Neural crest cell (in vitro differentiated cells): Measurements from ENCODE around the gene MMP25. TPM values are rescaled to one million over a fixed set of nuclear protein-coding genes. Genes with fewer than 3 reads are reported as not detected.
"Not testable (repeated sequence)": the region's sequence is repeated elsewhere in the genome, so short reads cannot be mapped to it uniquely, and the experiment has no call there.

Experiments
- DNase-seq: peaks from one replicate; pipeline ENCODE4 v3.0.0; 2021; ENCODE audit warnings: low read depth, mixed read lengths, low spot score
- H3K27ac Mint-ChIP-seq: one replicate; pipeline ENCODE4 v1.8.0; 2021; ENCODE audit warnings: mild to moderate bottlenecking, mixed read lengths; ENCODE audit not compliant: unreplicated experiment
- H3K27me3 Mint-ChIP-seq: 2 replicates; pipeline ENCODE4 v1.8.0; 2021; ENCODE audit warnings: low read depth, mild to moderate bottlenecking, mixed read lengths
- H3K36me3 Mint-ChIP-seq: 2 replicates; pipeline ENCODE4 v1.8.0; 2021; ENCODE audit warnings: low read depth, mild to moderate bottlenecking, mixed read lengths
- H3K4me1 Mint-ChIP-seq: 2 replicates; pipeline ENCODE4 v1.8.0; 2021; ENCODE audit warnings: mixed read lengths
- H3K4me3 Mint-ChIP-seq: one replicate; pipeline ENCODE4 v1.8.0; 2021; ENCODE audit warnings: mild to moderate bottlenecking, mixed read lengths
- H3K9me3 Mint-ChIP-seq: 2 replicates; pipeline ENCODE4 v1.8.0; 2021; ENCODE audit warnings: mixed read lengths
- total RNA-seq: library from RNA; stranded (reverse); gene quantifications from 2 replicates; pipeline ENCODE4 v1.2.1, GENCODE V29; 2021
- TF ChIP-seq, protein P1 (sequence below): fragments of 200-600 bp; sonication (generic); conservative IDR thresholded peaks from 2 replicates; pipeline ENCODE4 v1.5.0; 2021; ENCODE audit warnings: antibody characterized with exemption, mild to moderate bottlenecking

MMP25 gene
- total RNA-seq, 1 donor from 2014 or later = 0.96 TPM

DNA sequence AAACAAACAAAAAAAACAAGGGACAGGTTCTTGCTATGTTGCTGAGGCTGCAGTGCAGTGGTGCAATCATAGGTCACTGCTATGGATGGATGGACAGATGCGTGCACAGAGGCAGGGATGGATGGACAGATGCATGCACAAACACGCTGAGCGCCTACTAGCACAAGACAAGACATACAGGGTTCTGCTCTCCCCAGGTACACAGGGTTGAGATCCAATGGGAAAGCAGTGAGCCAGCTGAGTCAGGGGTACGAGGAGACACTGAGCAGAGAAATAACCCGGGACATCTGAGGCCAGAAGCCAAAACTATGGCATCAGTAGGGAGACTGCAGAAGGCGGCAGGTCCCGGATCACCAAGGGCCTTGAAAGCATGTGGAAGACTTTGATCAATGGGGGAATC is 25.3 kb downstream of the MMP25 start:
- no peak overlapping the region for H3K4me3 Mint-ChIP-seq
- no peaks in the 10 kb centered on the region for H3K36me3 Mint-ChIP-seq
- H3K4me1 Mint-ChIP-seq = no peaks in the 10 kb centered on the region
- TF ChIP-seq, protein P1, sequence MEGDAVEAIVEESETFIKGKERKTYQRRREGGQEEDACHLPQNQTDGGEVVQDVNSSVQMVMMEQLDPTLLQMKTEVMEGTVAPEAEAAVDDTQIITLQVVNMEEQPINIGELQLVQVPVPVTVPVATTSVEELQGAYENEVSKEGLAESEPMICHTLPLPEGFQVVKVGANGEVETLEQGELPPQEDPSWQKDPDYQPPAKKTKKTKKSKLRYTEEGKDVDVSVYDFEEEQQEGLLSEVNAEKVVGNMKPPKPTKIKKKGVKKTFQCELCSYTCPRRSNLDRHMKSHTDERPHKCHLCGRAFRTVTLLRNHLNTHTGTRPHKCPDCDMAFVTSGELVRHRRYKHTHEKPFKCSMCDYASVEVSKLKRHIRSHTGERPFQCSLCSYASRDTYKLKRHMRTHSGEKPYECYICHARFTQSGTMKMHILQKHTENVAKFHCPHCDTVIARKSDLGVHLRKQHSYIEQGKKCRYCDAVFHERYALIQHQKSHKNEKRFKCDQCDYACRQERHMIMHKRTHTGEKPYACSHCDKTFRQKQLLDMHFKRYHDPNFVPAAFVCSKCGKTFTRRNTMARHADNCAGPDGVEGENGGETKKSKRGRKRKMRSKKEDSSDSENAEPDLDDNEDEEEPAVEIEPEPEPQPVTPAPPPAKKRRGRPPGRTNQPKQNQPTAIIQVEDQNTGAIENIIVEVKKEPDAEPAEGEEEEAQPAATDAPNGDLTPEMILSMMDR = no peak
- no peaks in the 10 kb centered on the region for H3K9me3 Mint-ChIP-seq
- H3K27me3 Mint-ChIP-seq = peaks cover 21% of the 10 kb centered on the region
- DNase-seq = no peak
- no peak overlapping the region for H3K27ac Mint-ChIP-seq

- H3K27me3 Mint-ChIP-seq = peaks cover 26% of the 10 kb centered on the region
- H3K4me1 Mint-ChIP-seq, DNase-seq, H3K36me3 Mint-ChIP-seq, H3K9me3 Mint-ChIP-seq, H3K27ac Mint-ChIP-seq, H3K4me3 Mint-ChIP-seq: not testable (repeated sequence)
These were observed 25.8 kb downstream of the MMP25 start for GRCh38 chr16:3072148-3072547.

DNA sequence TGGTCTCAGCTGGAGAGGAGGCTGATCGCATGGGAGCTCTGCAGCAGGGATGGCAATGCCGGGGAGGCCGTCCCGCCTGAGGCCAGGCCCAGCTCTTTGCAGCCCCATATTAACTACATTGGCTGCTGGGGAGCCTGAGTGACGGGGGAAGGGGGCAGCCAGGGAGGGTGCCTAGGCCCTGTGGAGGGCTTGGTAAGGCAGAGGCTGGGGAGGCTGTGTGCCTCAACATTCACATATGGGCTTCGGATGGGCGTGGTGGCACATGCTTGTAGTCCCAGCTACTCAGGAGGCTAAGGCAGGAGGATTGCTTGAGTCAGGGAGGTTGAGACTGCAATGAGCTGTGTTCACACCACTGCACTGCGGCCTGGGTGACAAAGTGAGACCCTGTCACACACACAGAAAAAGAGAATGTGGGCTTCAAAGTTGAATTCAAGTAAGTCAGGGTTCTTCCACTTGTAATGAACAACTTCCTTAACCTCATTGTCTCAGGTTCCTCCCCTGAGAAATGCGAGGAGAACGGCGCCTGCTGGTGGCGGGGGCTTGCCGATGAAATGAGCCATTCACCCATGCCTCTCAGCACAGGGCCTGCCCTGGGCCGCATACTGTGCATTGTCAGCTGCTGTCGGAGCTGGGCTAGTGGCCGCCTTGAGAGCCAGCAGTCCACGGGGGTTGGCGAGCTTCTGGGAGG is 26.4 kb downstream of the MMP25 start:
- H3K9me3 Mint-ChIP-seq, H3K4me3 Mint-ChIP-seq, DNase-seq, H3K36me3 Mint-ChIP-seq, H3K27ac Mint-ChIP-seq, H3K4me1 Mint-ChIP-seq: not testable (repeated sequence)
- peaks cover 28% of the 10 kb centered on the region for H3K27me3 Mint-ChIP-seq

DNA sequence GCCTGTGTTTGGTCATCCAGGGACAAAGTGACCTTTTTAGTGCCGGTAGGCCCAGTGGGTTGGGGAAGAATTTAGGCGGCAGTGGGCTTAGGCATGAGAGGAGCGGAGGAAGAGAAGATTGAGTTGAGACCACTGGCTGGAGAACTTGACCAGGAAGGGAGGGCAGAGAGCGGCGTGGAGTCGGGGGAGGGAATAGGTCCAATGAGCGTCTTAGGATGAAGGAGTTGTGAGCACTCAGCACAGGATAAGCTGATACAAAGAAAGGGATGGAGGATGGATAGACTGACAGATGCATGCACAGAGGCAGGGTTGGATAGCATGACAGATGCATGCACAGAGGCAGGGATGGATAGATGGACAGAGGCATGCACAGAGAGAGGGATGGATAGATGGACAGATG is 27.1 kb downstream of the MMP25 start:
- H3K27ac Mint-ChIP-seq = no peak overlapping the region
- H3K36me3 Mint-ChIP-seq = no peaks in the 10 kb centered on the region
- DNase-seq = no peak
- TF ChIP-seq, protein P1 = no peak
- no peak overlapping the region for H3K4me3 Mint-ChIP-seq
- no peaks in the 10 kb centered on the region for H3K4me1 Mint-ChIP-seq
- H3K27me3 Mint-ChIP-seq = peaks cover 31% of the 10 kb centered on the region
- H3K9me3 Mint-ChIP-seq = no peaks in the 10 kb centered on the region

GRCh38 chr16:3074860-3075522 is 28.6 kb downstream of the MMP25 start:
- no peak overlapping the region for H3K27ac Mint-ChIP-seq
- H3K4me3 Mint-ChIP-seq = no peak overlapping the region
- TF ChIP-seq, protein P1 = no peak
- no peaks in the 10 kb centered on the region for H3K4me1 Mint-ChIP-seq
- H3K36me3 Mint-ChIP-seq = no peaks in the 10 kb centered on the region
- H3K9me3 Mint-ChIP-seq = no peaks in the 10 kb centered on the region
- DNase-seq = no peak
- peaks cover 40% of the 10 kb centered on the region for H3K27me3 Mint-ChIP-seq

DNA sequence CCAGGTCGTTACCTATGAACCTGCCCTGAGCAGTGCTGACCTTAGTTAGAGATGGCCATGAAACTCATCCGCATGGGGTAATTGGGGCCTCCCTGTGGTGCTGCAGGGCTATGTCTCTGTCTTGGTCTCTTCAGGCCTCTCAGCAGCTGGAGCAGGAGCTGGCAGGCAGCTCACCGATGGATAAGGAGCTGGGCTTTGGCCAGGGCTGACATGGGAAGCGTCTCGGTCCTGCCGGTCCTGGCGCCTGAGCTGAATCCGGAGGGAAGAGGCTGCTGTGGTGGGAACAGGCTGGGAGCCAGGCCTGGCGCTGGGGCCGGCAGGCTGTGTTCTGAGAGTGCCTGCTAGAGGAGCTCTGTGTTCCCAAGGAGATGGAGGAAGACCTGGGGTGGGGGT is 29.2 kb downstream of the MMP25 start:
- TF ChIP-seq, protein P1 = no peak
- Mint-ChIP-seq H3K4me3 (no peak overlapping the region), H3K27ac (no peak overlapping the region), H3K4me1 (no peaks in the 10 kb centered on the region), H3K9me3 (no peaks in the 10 kb centered on the region), H3K36me3 (no peaks in the 10 kb centered on the region), H3K27me3 (peaks cover 41% of the 10 kb centered on the region)
- no peak for DNase-seq

- H3K27me3 Mint-ChIP-seq = peaks cover 41% of the 10 kb centered on the region
- H3K36me3 Mint-ChIP-seq, H3K4me1 Mint-ChIP-seq, DNase-seq, H3K27ac Mint-ChIP-seq, H3K9me3 Mint-ChIP-seq, H3K4me3 Mint-ChIP-seq: not testable (repeated sequence)
These were observed 29.6 kb downstream of the MMP25 start for GRCh38 chr16:3075946-3076345.
